Tibial artery (tissue), 4 donors: ENCODE measurements around the gene CSDE1.

Experiments
- DNase-seq, 2 donors: peaks; one replicate each; pipeline ENCODE4 v3.0.0-alpha.2; 2019
- H3K27ac ChIP-seq, 2 donors: fragments of 200-600 bp; sonication (generic) in 1 of 2; 1 replicate in 1 of 2; 2 replicates in 1 of 2; pipeline ENCODE4 v1.5.1; 2018 to 2019; ENCODE audit warnings: mild to moderate bottlenecking in 1 of 2
- H3K27me3 ChIP-seq, 2 donors: fragments of 200-600 bp; sonication (generic) in 1 of 2; one replicate each; pipeline versions ENCODE4 v1.5.1 to v1.6.0; 2016 to 2019
- H3K36me3 ChIP-seq, 3 donors: fragments of 200-600 bp; sonication (generic) in 2 of 3; one replicate each; pipeline ENCODE4 v1.5.1; 2016 to 2019; ENCODE audit warnings: mild to moderate bottlenecking in 2 of 3
- H3K4me1 ChIP-seq, 4 donors: fragments of 200-600 bp; sonication (generic) in 2 of 4; 1 replicate in 3 of 4; 2 replicates in 1 of 4; pipeline ENCODE4 v1.5.1; 2016 to 2019
- H3K4me3 ChIP-seq, 2 donors: fragments of 200-600 bp; sonication (generic) in 1 of 2; 1 replicate in 1 of 2; 2 replicates in 1 of 2; pipeline ENCODE4 v1.5.1; 2018 to 2019; ENCODE audit warnings: mild to moderate bottlenecking in 2 of 2
- H3K9me3 ChIP-seq, 3 donors: fragments of 200-600 bp; sonication (generic) in 1 of 3; one replicate each; pipeline ENCODE4 v1.5.1; 2016 to 2019
- intact Hi-C: fragments of 100-400 bp; cut with DNase I; formaldehyde crosslinking; loops from one replicate; pipeline ENCODE4 v1.15.0; 2023; ENCODE audit warnings: low total_unique reads
- TF ChIP-seq, protein P1 (sequence below), 2 experiments: fragments of 200-600 bp in 1 of 2; fragments of 450-650 bp in 1 of 2; IDR thresholded peaks; one replicate each; pipeline ENCODE4 v1.5.1; 2017 to 2019; ENCODE audit warnings: antibody characterized with exemption in 2 of 2, mild to moderate bottlenecking in 1 of 2, moderate library complexity in 1 of 2

The CSDE1 gene

DNA sequence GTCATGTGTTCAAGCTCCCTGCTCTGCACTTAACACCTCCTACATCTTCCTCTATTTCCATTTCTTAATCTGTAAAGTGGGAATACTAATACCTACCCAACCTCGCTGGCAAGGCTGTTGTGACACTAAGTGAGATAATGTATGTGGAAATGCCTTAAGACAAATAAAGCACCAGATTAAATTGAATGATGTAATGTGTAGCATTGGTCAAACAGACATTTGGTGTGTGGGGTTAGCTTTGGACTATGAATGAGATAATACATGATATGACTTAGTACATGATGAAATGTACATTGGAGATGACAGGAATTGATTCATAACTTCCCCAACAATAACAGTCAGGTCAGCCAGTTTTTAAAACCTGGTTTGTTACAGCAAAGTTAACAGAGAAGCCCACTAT is 67.6 kb downstream of the CSDE1 start:
- H3K4me3 ChIP-seq: no peak overlapping the region
- intact Hi-C loops: no loop called here
- TF ChIP-seq, protein P1, sequence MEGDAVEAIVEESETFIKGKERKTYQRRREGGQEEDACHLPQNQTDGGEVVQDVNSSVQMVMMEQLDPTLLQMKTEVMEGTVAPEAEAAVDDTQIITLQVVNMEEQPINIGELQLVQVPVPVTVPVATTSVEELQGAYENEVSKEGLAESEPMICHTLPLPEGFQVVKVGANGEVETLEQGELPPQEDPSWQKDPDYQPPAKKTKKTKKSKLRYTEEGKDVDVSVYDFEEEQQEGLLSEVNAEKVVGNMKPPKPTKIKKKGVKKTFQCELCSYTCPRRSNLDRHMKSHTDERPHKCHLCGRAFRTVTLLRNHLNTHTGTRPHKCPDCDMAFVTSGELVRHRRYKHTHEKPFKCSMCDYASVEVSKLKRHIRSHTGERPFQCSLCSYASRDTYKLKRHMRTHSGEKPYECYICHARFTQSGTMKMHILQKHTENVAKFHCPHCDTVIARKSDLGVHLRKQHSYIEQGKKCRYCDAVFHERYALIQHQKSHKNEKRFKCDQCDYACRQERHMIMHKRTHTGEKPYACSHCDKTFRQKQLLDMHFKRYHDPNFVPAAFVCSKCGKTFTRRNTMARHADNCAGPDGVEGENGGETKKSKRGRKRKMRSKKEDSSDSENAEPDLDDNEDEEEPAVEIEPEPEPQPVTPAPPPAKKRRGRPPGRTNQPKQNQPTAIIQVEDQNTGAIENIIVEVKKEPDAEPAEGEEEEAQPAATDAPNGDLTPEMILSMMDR (IDR thresholded peaks at IDR 0.05): no peak

DNA sequence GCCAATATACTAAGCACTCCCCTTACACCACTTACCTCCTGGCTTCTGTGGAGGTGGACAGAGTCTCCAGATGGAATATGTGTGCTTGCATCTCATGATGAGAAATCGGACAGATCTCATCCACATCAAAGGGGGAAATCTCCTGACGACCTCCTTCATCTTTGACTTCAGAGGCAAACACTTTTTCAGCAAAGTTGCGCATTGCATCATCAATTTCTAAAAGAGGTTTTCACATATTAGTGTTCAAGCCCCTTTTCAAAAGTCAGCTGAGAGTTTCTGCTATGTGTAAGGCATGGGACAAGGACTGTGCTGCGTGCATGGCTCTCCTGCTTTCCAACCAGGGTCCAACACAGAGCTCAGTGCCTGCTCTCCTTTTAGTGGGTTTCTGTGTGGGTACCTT is 69.3 kb downstream of the CSDE1 start:
- H3K9me3 ChIP-seq: no peaks in the 10 kb centered on the region
- TF ChIP-seq, protein P1 (IDR thresholded peaks at IDR 0.05): no peak
- no peak overlapping the region for H3K4me3 ChIP-seq
- intact Hi-C loops: no loop called here
- H3K36me3 ChIP-seq: no peaks in the 10 kb centered on the region
- H3K27me3 ChIP-seq: peaks cover 0 to 19% of the 10 kb centered on the region in 2 donors
- no peak for DNase-seq
- no peaks in the 10 kb centered on the region for H3K4me1 ChIP-seq
- H3K27ac ChIP-seq: no peak overlapping the region

More for the DNA sequence above, 67.6 kb downstream of the CSDE1 start:
- no peaks in the 10 kb centered on the region for H3K9me3 ChIP-seq
- H3K27me3 ChIP-seq: peaks cover 0 to 16% of the 10 kb centered on the region in 2 donors
- DNase-seq: no peak
- no peak overlapping the region for H3K27ac ChIP-seq
- no peaks in the 10 kb centered on the region for H3K36me3 ChIP-seq
- H3K4me1 ChIP-seq: no peaks in the 10 kb centered on the region

DNA sequence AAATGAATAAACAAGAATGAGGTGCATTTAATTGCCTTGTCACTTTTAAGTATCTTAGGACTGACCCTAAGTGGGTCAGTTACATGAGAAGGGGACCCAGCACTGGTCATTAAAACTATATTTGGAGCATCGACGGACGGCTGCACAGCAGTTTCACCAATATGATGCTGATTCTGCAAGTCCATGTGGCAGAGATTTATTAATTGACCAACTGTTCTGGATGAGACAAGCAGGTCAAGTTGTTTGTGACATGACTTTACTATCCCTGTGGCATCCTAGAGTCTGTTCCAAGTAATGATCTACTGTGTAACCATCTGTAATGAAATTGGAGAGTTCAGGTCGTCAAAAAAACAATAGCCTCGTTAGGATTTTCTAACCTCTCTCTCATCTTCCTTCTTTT is 71.9 kb downstream of the CSDE1 start:
- H3K9me3 ChIP-seq: no peaks in the 10 kb centered on the region
- TF ChIP-seq, protein P1 (IDR thresholded peaks at IDR 0.05): no peak
- intact Hi-C loops: no loop called here
- H3K4me3 ChIP-seq: no peak overlapping the region
- no peaks in the 10 kb centered on the region for H3K4me1 ChIP-seq
- DNase-seq: no peak
- H3K36me3 ChIP-seq: no peaks in the 10 kb centered on the region
- H3K27ac ChIP-seq: no peak overlapping the region
- H3K27me3 ChIP-seq: peaks cover 0 to 19% of the 10 kb centered on the region in 2 donors

DNA sequence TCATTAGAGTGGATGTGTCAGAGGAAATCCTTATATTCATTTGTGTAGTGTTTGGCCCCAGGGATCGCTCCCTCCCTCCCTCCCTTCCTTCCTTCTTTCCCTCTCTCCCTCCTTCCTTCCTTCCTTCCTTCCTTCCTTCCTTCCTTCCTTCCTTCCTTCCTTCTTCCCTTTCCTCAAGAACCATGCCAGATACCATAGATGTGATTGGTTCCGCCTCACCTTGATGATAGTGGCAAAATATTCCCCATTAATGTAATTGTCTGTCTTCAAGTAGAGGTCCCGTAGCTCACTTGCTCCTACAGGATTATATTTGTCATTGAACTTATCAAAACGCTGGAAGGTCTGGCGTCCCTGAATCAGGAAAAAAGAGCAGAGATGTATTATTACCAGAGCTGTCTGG is 80.1 kb downstream of the CSDE1 start:
- Histone ChIP-seq H3K36me3 (no peaks in the 10 kb centered on the region), H3K9me3 (no peaks in the 10 kb centered on the region), H3K4me1 (no peaks in the 10 kb centered on the region), H3K27me3 (no peaks in the 10 kb centered on the region), H3K27ac (no peak overlapping the region), H3K4me3 (no peak overlapping the region)
- intact Hi-C loops: no loop called here
- TF ChIP-seq, protein P1 (IDR thresholded peaks at IDR 0.05): no peak
- DNase-seq: no peak

DNA sequence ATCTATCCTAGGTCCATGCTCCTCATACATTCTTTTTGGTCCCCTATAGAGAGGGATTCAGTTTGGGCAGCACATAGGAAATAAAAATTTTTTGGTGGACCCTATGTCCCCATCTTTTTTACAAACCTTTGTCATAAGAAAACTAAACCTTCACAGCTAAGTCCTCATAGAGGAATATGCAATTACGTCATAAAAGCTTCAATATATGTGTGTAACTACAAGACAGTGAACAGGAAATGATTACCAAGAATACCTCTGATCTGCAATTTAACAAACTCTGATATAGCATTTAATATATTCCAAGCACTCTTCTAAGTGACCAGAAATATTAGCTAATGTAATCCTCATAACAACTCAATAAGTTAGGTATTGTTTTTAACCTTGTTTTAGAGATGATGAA is 81.7 kb downstream of the CSDE1 start:
- Histone ChIP-seq H3K27me3 (no peaks in the 10 kb centered on the region), H3K4me3 (no peak overlapping the region), H3K9me3 (no peaks in the 10 kb centered on the region), H3K36me3 (no peaks in the 10 kb centered on the region), H3K4me1 (no peaks in the 10 kb centered on the region), H3K27ac (no peak overlapping the region)
- TF ChIP-seq, protein P1 (IDR thresholded peaks at IDR 0.05): no peak
- DNase-seq: no peak
- intact Hi-C loops: no loop called here

DNA sequence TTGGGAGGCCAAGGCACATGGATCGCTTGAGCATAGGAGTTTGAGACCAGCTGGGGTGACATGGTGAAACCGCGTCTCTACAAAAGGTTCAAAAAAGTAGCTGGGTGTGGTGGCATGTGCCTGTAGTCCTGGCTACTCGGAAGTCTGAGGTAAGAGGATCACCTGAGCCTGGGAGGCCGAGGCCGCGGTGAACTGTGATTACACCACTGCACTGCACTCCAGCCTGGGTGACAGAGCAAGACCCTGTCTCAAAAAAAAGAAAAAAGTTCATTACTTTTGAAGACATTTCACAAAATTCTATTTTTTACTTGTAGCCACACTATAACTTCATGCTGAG is 85.9 kb downstream of the CSDE1 start:
- intact Hi-C loops: no loop called here
- no peak for DNase-seq
- TF ChIP-seq, protein P1 (IDR thresholded peaks at IDR 0.05): no peak
- Histone ChIP-seq H3K9me3 (no peaks in the 10 kb centered on the region), H3K4me3 (no peak overlapping the region), H3K36me3 (no peaks in the 10 kb centered on the region), H3K27ac (no peak overlapping the region), H3K27me3 (no peaks in the 10 kb centered on the region), H3K4me1 (peaks cover 0 to 8% (median 3%) of the 10 kb centered on the region in 4 donors)
